MCF 10A (cell line): ENCODE measurements around the gene ECI1. TPM values are rescaled to one million over a fixed set of nuclear protein-coding genes. Genes with fewer than 3 reads are reported as not detected.
A peak's percentile ranks its signal among the peaks of the same experiment; 100 is the strongest.

Experiments used
- BruUV-seq: library from RNA; stranded (reverse); fragments of 400-500 nt; replicated peaks from 2 replicates; lab custom pipeline; 2021; lab: Mats Ljungman, UMichigan
- CTCF ChIA-PET: fragments of 300-600 bp; sonication (Branson Sonifier 250); formaldehyde crosslinking; extraction: SDS; loops from one replicate; lab custom pipeline; 2021; ENCODE audit warnings: antibody characterized with exemption, inconsistent platforms; lab: Yijun Ruan, JAX
- POLR2A ChIA-PET: fragments of 300-600, 350-650 bp; sonication (Branson Sonifier 250); formaldehyde crosslinking; extraction: SDS; loops from one replicate; lab custom pipeline; 2020; ENCODE audit warnings: antibody characterized with exemption, inconsistent platforms; lab: Yijun Ruan, JAX
- DNase-seq: peaks from one replicate; pipeline ENCODE4 v3.0.0-alpha.2; 2018; ENCODE audit not compliant: unreplicated experiment
- H3K27ac Mint-ChIP-seq: one replicate; pipeline ENCODE4 v1.8.0; 2022; ENCODE audit warnings: mild to moderate bottlenecking, low read depth, mixed read lengths; ENCODE audit not compliant: unreplicated experiment
- H3K27me3 Mint-ChIP-seq: one replicate; pipeline ENCODE4 v1.8.0; 2022; ENCODE audit warnings: mixed read lengths; ENCODE audit not compliant: insufficient read depth, unreplicated experiment
- H3K36me3 Mint-ChIP-seq: one replicate; pipeline ENCODE4 v1.8.0; 2022; ENCODE audit warnings: mild to moderate bottlenecking, moderate library complexity, mixed read lengths; ENCODE audit not compliant: insufficient read depth, unreplicated experiment
- H3K4me1 Mint-ChIP-seq: one replicate; pipeline ENCODE4 v1.8.0; 2022; ENCODE audit warnings: mixed read lengths; ENCODE audit not compliant: insufficient read depth, unreplicated experiment
- H3K4me3 Mint-ChIP-seq: one replicate; pipeline ENCODE4 v1.8.0; 2022; ENCODE audit warnings: mild to moderate bottlenecking, moderate library complexity, mixed read lengths; ENCODE audit not compliant: unreplicated experiment
- H3K9me3 Mint-ChIP-seq: one replicate; pipeline ENCODE4 v1.8.0; 2022; ENCODE audit warnings: mixed read lengths; ENCODE audit not compliant: unreplicated experiment
- intact Hi-C: fragments of 100-400 bp; cut with micrococcal nuclease; formaldehyde crosslinking; loops from 2 replicates; pipeline ENCODE4 v1.14.1; 2022
- total RNA-seq: library from RNA; stranded (reverse); gene quantifications from 2 replicates; pipeline ENCODE4 v1.2.3, GENCODE V29; 2022
- TF ChIP-seq, protein P1 (sequence below): fragments of 200-600 bp; IDR thresholded peaks from one replicate; pipeline ENCODE4 v1.8.0; 2022; ENCODE audit warnings: antibody characterized with exemption, mild to moderate bottlenecking; ENCODE audit not compliant: unreplicated experiment

ECI1 gene
- total RNA-seq, 1 experiment from 2014 or later, result 115 TPM

DNA sequence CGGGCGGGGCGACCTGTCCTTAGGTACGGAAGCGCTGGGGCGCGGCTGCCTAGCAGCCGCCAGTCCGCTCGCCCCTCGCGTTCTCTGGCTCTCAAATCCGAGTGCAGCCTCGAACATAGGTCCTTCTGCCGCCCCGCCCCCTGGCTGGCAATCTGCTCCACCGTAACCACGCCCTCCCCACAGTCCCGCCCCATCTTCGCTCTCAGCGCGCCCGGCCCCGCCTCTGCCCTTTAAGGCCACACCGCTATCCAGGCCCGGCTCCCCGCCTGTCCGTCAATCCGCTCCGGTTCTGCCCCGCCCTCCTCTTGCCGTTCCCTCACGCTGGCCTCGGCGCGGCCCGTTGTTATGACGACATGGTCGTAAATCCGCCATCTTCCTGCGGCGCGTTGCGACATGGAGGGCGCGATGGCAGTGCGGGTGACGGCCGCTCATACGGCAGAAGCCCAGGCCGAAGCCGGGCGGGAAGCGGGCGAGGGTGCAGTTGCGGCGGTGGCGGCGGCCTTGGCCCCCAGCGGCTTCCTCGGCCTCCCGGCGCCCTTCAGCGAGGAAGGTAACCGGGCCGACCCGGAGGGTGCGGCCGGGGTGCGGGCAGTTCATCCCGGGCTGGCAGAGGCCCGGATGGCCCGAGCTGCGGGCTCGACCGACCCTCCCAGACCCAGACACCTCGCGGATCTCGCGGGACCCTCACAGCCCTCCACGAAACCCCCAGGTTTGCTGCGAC, 28.0 kb downstream of the ECI1 start, which contains the start of gene E4F1:
TSS of gene E4F1 (plus strand) at position 371 of the 721 bp plus-strand sequence. CDS start at position 394, 23 bp downstream.
- no peaks in the 10 kb centered on the region for H3K9me3 Mint-ChIP-seq
- H3K27ac Mint-ChIP-seq, result peak within 1 kb of the TSS; percentile 85
- intact Hi-C loops, result loop anchor here (1.0 to 2.0 kb wide), 2 partner anchors 8 to 63 kb away; no protein-coding TSS in a partner anchor
- ChIA-PET POLR2A (interaction anchor here (0.8 to 4.5 kb wide), 9 partner anchors 9 to 76 kb away, joined by 3 to 21 read pairs (median 4); partner anchors contain the start of genes ECI1, PGP and TRAF7), CTCF (no interaction called here)
- peaks cover 5% of the 10 kb centered on the region for H3K36me3 Mint-ChIP-seq
- H3K4me1 Mint-ChIP-seq, result peaks cover 4% of the 10 kb centered on the region
- BruUV-seq, result no TSS peak
- peak; percentile 98 for DNase-seq
- TF ChIP-seq, protein P1, sequence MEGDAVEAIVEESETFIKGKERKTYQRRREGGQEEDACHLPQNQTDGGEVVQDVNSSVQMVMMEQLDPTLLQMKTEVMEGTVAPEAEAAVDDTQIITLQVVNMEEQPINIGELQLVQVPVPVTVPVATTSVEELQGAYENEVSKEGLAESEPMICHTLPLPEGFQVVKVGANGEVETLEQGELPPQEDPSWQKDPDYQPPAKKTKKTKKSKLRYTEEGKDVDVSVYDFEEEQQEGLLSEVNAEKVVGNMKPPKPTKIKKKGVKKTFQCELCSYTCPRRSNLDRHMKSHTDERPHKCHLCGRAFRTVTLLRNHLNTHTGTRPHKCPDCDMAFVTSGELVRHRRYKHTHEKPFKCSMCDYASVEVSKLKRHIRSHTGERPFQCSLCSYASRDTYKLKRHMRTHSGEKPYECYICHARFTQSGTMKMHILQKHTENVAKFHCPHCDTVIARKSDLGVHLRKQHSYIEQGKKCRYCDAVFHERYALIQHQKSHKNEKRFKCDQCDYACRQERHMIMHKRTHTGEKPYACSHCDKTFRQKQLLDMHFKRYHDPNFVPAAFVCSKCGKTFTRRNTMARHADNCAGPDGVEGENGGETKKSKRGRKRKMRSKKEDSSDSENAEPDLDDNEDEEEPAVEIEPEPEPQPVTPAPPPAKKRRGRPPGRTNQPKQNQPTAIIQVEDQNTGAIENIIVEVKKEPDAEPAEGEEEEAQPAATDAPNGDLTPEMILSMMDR, result no peak
- H3K27me3 Mint-ChIP-seq, result no peaks in the 10 kb centered on the region
- peak within 1 kb of the TSS; percentile 78 for H3K4me3 Mint-ChIP-seq

DNA sequence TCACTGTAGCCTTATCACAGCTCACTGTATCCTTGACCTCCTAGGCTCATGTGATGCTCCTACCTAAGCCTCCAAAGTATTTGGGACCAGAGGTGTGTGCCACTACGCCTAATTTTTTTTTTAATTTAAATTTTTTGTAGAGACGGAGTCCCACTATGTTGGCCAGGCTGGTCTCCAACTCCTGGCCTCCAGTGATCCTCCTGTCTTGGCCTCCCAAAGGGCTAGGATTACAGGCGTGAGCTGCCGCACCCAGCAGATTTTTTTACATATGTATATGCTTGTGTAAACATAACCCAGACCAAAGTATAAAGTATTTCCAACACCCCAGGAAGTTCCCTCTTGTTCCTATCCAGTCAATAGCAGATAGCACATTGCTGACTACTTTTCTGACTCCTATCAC, 35.1 kb downstream of the ECI1 start:
- no TSS peak for BruUV-seq
- Mint-ChIP-seq H3K27me3 (no peaks in the 10 kb centered on the region), H3K27ac (peak overlapping the region; percentile 57), H3K4me1 (peaks cover 18% of the 10 kb centered on the region), H3K36me3 (peaks cover 11% of the 10 kb centered on the region), H3K4me3 (peak overlapping the region; percentile 77), H3K9me3 (no peaks in the 10 kb centered on the region)
- intact Hi-C loops, result no loop called here
- ChIA-PET CTCF (interaction anchor here (0.6 to 1.3 kb wide), 3 partner anchors 10 to 472 kb away, joined by 3 read pairs; no protein-coding TSS in a partner anchor), POLR2A (interaction anchor here (1.0 to 3.3 kb wide), 6 partner anchors 10 to 302 kb away, joined by 3 to 40 read pairs (median 4); partner anchors contain the start of genes ECI1, MLST8 and TRAF7)
- TF ChIP-seq, protein P1, result no peak
- no peak for DNase-seq

DNA sequence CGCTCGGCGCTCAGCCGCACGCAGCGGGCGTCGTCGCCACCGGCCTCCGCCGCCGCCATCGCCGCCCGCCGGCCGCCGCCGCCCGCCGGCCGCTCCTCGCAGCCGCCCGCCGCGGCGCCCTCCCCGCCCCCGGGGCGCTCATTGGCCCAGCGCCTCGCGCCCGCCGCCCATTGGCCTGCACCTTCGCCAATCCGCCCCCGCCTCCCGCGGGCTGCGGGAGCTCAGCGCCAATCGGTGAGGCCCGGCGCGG, 36.7 kb downstream of the ECI1 start, which contains the start of gene PGP:
TSS of gene PGP (minus strand) at position 122 of the 250 bp plus-strand sequence. CDS start at position 59, 63 bp downstream.
- peaks cover 17% of the 10 kb centered on the region for H3K36me3 Mint-ChIP-seq
- H3K27ac Mint-ChIP-seq, result peak within 1 kb of the TSS; percentile 57
- peak within 1 kb of the TSS; percentile 77 for H3K4me3 Mint-ChIP-seq
- TF ChIP-seq, protein P1, result no peak
- no peaks in the 10 kb centered on the region for H3K9me3 Mint-ChIP-seq
- POLR2A ChIA-PET, result interaction anchor here (0.6 to 3.3 kb wide), 20 partner anchors 8 to 864 kb away, joined by 3 to 40 read pairs (median 4); partner anchors contain the start of genes CASKIN1, E4F1, ECI1 and MLST8
- H3K27me3 Mint-ChIP-seq, result no peaks in the 10 kb centered on the region
- H3K4me1 Mint-ChIP-seq, result peaks cover 18% of the 10 kb centered on the region
- CTCF ChIA-PET, result interaction anchor here (0.9 to 1.3 kb wide), 2 partner anchors 37 to 93 kb away, joined by 3 to 4 read pairs; partner anchors contain the start of gene ECI1
- BruUV-seq, result no TSS peak
- no peak for DNase-seq
- intact Hi-C loops, result loop anchor here (5.0 kb wide), 1 partner anchor 62 kb away; no protein-coding TSS in a partner anchor
